H1 (cell line): ENCODE results near the gene WSCD2. TPM values are rescaled to one million over a fixed set of nuclear protein-coding genes. Genes with fewer than 3 reads are reported as not detected.

Experiments
- CTCF ChIA-PET: fragments of 300-600 bp; sonication (Branson Sonifier 250); formaldehyde crosslinking; loops from one replicate; lab custom pipeline; 2021; ENCODE audit not compliant: partially characterized antibody; lab: Charles Lee
- POLR2A ChIA-PET: fragments of 300-600 bp; sonication (Branson Sonifier 250); formaldehyde crosslinking; loops from one replicate; lab custom pipeline; 2021; ENCODE audit warnings: inconsistent platforms; ENCODE audit not compliant: partially characterized antibody; lab: Charles Lee
- DNase-seq, 2 experiments: peaks; one replicate each; pipeline versions ENCODE4 v3.0.0 to v3.0.0-alpha.2; 2010 to 2022; ENCODE audit warnings: low spot score in 2 of 2, low read depth in 1 of 2, mixed read lengths in 1 of 2
- FAIRE-seq: peaks from 2 replicates; lab custom pipeline; 2011; peaks lifted over from hg19 to GRCh38; lab: Jason Lieb, UNC
- H2AFZ ChIP-seq: 2 replicates; pipeline ENCODE4 v1.8.1; 2012; ENCODE audit warnings: low read length, inconsistent platforms
- H2AK5ac ChIP-seq: 2 replicates; pipeline ENCODE4 v1.6.1; 2013; ENCODE audit warnings: low read depth, low read length
- H2BK120ac ChIP-seq: replicated peaks from 2 replicates; pipeline ENCODE3; 2013; ENCODE audit warnings: low read depth, low read length, inconsistent platforms
- H2BK12ac ChIP-seq: 2 replicates; pipeline ENCODE4 v1.6.1; 2013; ENCODE audit warnings: low read depth, low read length
- H2BK15ac ChIP-seq: 2 replicates; pipeline ENCODE4 v1.6.1; 2013; ENCODE audit warnings: low read length
- H2BK20ac ChIP-seq: 2 replicates; pipeline ENCODE4 v1.6.1; 2013; ENCODE audit warnings: low read length
- H2BK5ac ChIP-seq: 2 replicates; pipeline ENCODE4 v1.6.1; 2013; ENCODE audit warnings: low read depth, low read length
- H3K14ac ChIP-seq: 2 replicates; pipeline ENCODE4 v1.6.1; 2013; ENCODE audit warnings: inconsistent platforms; ENCODE audit not compliant: insufficient read length
- H3K18ac ChIP-seq: 2 replicates; pipeline ENCODE4 v1.6.1; 2013; ENCODE audit warnings: low read length; ENCODE audit errors: extremely low read depth
- H3K23ac ChIP-seq: 2 replicates; pipeline ENCODE4 v1.6.1; 2013; ENCODE audit warnings: inconsistent platforms; ENCODE audit not compliant: insufficient read length
- H3K23me2 ChIP-seq: 2 replicates; pipeline ENCODE4 v1.6.1; 2013; ENCODE audit warnings: low read depth, low read length
- H3K27ac ChIP-seq: 2 replicates; pipeline ENCODE4 v1.6.1; 2011; ENCODE audit warnings: low read depth, low read length, inconsistent platforms
- H3K27me3 ChIP-seq, 4 experiments: replicated peaks in 1 of 4; 1 replicate in 1 of 4; 2 replicates in 3 of 4; pipeline versions ENCODE4 v1.6.1 to v1.8.1; 2011 to 2013; ENCODE audit warnings: low read length in 3 of 4, mild to moderate bottlenecking in 3 of 4, inconsistent platforms in 2 of 4, mixed read lengths in 2 of 4, moderate library complexity in 1 of 4; ENCODE audit not compliant: control insufficient read depth in 3 of 4, insufficient read depth in 3 of 4; ENCODE audit errors: extremely low read depth in 1 of 4
- H3K36me3 ChIP-seq, 4 experiments: 2 replicates each; pipeline versions ENCODE4 v1.6.1 to v1.8.1; 2011 to 2013; ENCODE audit warnings: mild to moderate bottlenecking in 4 of 4, low read length in 3 of 4, moderate library complexity in 2 of 4, control low read depth in 1 of 4, inconsistent platforms in 1 of 4; ENCODE audit not compliant: insufficient read depth in 4 of 4, control insufficient read depth in 2 of 4
- H3K4ac ChIP-seq: replicated peaks from 2 replicates; pipeline ENCODE3; 2013; ENCODE audit warnings: low read length, low read depth, mixed read lengths, inconsistent platforms; ENCODE audit not compliant: insufficient read length
- H3K4me1 ChIP-seq, 4 experiments: replicated peaks in 1 of 4; 1 replicate in 1 of 4; 2 replicates in 3 of 4; pipeline versions ENCODE4 v1.6.1 to v1.8.1; 2011 to 2013; ENCODE audit warnings: low read length in 3 of 4, inconsistent platforms in 2 of 4, mixed read lengths in 1 of 4; ENCODE audit not compliant: insufficient read depth in 4 of 4, control insufficient read depth in 3 of 4
- H3K4me2 ChIP-seq, 2 experiments: 2 replicates each; pipeline versions ENCODE4 v1.6.1 to v1.8.1; 2011 to 2013; ENCODE audit warnings: low read depth in 2 of 2, low read length in 2 of 2, control low read depth in 1 of 2, inconsistent platforms in 1 of 2, mild to moderate bottlenecking in 1 of 2; ENCODE audit not compliant: insufficient read depth in 1 of 2
- H3K4me3 ChIP-seq, 4 experiments: fragments of 200-600, 300-600 bp in 1 of 4; sonication (generic), shearing (Covaris generic), sonication (Bioruptor Twin) in 1 of 4; 2 replicates each; pipeline versions ENCODE4 v1.5.1 to v1.8.1; 2011 to 2016; ENCODE audit warnings: low read length in 4 of 4, low read depth in 3 of 4, control low read depth in 2 of 4, inconsistent platforms in 2 of 4, mild to moderate bottlenecking in 2 of 4, mixed read lengths in 1 of 4, moderate library complexity in 1 of 4; ENCODE audit not compliant: insufficient read depth in 2 of 4; ENCODE audit errors: extremely low read depth in 1 of 4
- H3K56ac ChIP-seq: replicated peaks from 2 replicates; pipeline ENCODE3; 2013; ENCODE audit warnings: low read depth, mild to moderate bottlenecking, mixed read lengths, low read length, inconsistent platforms; ENCODE audit not compliant: insufficient read length
- H3K79me1 ChIP-seq: 2 replicates; pipeline ENCODE4 v1.6.1; 2013; ENCODE audit warnings: low read depth, low read length, control low read depth
- H3K79me2 ChIP-seq, 2 experiments: 2 replicates each; pipeline versions ENCODE4 v1.6.1 to v1.8.1; 2012 to 2013; ENCODE audit warnings: low read length in 2 of 2, mild to moderate bottlenecking in 2 of 2, inconsistent platforms in 1 of 2; ENCODE audit not compliant: insufficient read depth in 2 of 2, control insufficient read depth in 1 of 2
- H3K9ac ChIP-seq, 4 experiments: replicated peaks in 1 of 4; 1 replicate in 1 of 4; 2 replicates in 3 of 4; pipeline versions ENCODE4 v1.6.1 to v1.8.1; 2011 to 2013; ENCODE audit warnings: low read depth in 3 of 4, low read length in 3 of 4, control low read depth in 2 of 4, mild to moderate bottlenecking in 2 of 4, moderate library complexity in 2 of 4, inconsistent platforms in 1 of 4; ENCODE audit errors: extremely low read depth in 1 of 4
- H3K9me3 ChIP-seq, 2 experiments: 2 replicates each; pipeline versions ENCODE4 v1.6.1 to v1.8.1; 2012 to 2013; ENCODE audit warnings: mild to moderate bottlenecking in 2 of 2, moderate library complexity in 2 of 2, control low read depth in 1 of 2, inconsistent platforms in 1 of 2, low read depth in 1 of 2, low read length in 1 of 2, mixed read lengths in 1 of 2; ENCODE audit not compliant: insufficient read depth in 2 of 2
- H4K20me1 ChIP-seq, 2 experiments: replicated peaks in 1 of 2; 2 replicates each; pipeline versions ENCODE3 to v1.8.1; 2011 to 2013; ENCODE audit warnings: inconsistent platforms in 2 of 2, low read length in 2 of 2, mild to moderate bottlenecking in 1 of 2; ENCODE audit not compliant: insufficient read depth in 2 of 2, control insufficient read depth in 1 of 2
- H4K5ac ChIP-seq: 2 replicates; pipeline ENCODE4 v1.6.1; 2013; ENCODE audit warnings: low read length, low read depth, mixed read lengths, inconsistent platforms; ENCODE audit not compliant: insufficient read length
- H4K8ac ChIP-seq: 2 replicates; pipeline ENCODE4 v1.8.0; 2013; ENCODE audit warnings: mild to moderate bottlenecking, moderate library complexity, low read length, inconsistent platforms; ENCODE audit not compliant: insufficient read depth; ENCODE audit errors: extremely low read depth
- H4K91ac ChIP-seq: replicated peaks from 2 replicates; pipeline ENCODE3; 2013; ENCODE audit warnings: low read length, mixed read lengths, inconsistent platforms; ENCODE audit not compliant: insufficient read length
- BRCA1 ChIP-seq: IDR thresholded peaks from 2 replicates; pipeline ENCODE4 v1.6.1; 2012; ENCODE audit warnings: low read depth, low read length, improper control_type of control experiment
- CHD2 ChIP-seq: IDR thresholded peaks from 2 replicates; pipeline ENCODE4 v1.6.1; 2012; ENCODE audit warnings: low read length, improper control_type of control experiment
- CTBP2 ChIP-seq: IDR thresholded peaks from 2 replicates; pipeline ENCODE4 v1.7.0; 2011; ENCODE audit warnings: borderline replicate concordance, mild to moderate bottlenecking, moderate library complexity, mixed read lengths, low read length; ENCODE audit not compliant: insufficient read depth, insufficient read length
- EGR1 ChIP-seq: IDR thresholded peaks from 2 replicates; pipeline ENCODE4 v1.6.1; 2011; ENCODE audit warnings: low read depth, low read length, borderline replicate concordance
- GTF2F1 ChIP-seq: IDR thresholded peaks from 2 replicates; pipeline ENCODE4 v1.6.1; 2012; ENCODE audit warnings: low read depth, low read length, improper control_type of control experiment, borderline replicate concordance
- JUND ChIP-seq: IDR thresholded peaks from 2 replicates; pipeline ENCODE4 v1.6.1; 2011; ENCODE audit warnings: mild to moderate bottlenecking, improper control_type of control experiment, low read length
- SRF ChIP-seq: IDR thresholded peaks from 2 replicates; pipeline ENCODE4 v1.6.1; 2011; ENCODE audit warnings: mild to moderate bottlenecking, low read depth, low read length, moderate library complexity
- WGBS, 2 experiments: shearing (Covaris generic) in 1 of 2; methylation state at CpG; one replicate each; pipeline versions ENCODE4 v1.1.6 to v1.1.7; 2013 to 2015; ENCODE audit warnings: low lambda C conversion rate in 2 of 2, mixed read lengths in 2 of 2, inconsistent platforms in 1 of 2, low coverage in 1 of 2, missing lambda C conversion rate in 1 of 2; ENCODE audit not compliant: insufficient replicate concordance in 2 of 2, insufficient coverage in 1 of 2, insufficient read length in 1 of 2; ENCODE audit errors: extremely low coverage in 1 of 2, missing lambda C conversion rate in 1 of 2; 5-methylcytosine and 5-hydroxymethylcytosine counted together
- polyA plus RNA-seq, 7 experiments: library from polyadenylated mRNA; depleted of rRNA in 3 of 7; stranded (reverse) in 5 of 7; unstranded in 2 of 7; fragments of >200 nt in 5 of 7; fragments of 200-250 nt in 2 of 7; gene quantifications; 1 replicate in 5 of 7; 2 replicates in 1 of 7; 4 replicates in 1 of 7; pipeline versions ENCODE4 v1.2.1 to v1.2.3, GENCODE V29; 2011 to 2013; ENCODE audit warnings: missing spikeins in 2 of 7, mixed read lengths in 2 of 7
- total RNA-seq: library from RNA; stranded (reverse); fragmentation: NEBNext Ultra II Directional; extraction: Animal tissue kit (Norgen Biotek cat#: 25700); gene quantifications from 2 replicates; pipeline ENCODE4 v1.2.1, GENCODE V29; 2021

Gene WSCD2
- total and polyA plus RNA-seq, 2 of the 8 experiments (the other 6 are each of a cell fraction or from before 2014, with no cell fraction given): 1.3 to 2.2 TPM

DNA sequence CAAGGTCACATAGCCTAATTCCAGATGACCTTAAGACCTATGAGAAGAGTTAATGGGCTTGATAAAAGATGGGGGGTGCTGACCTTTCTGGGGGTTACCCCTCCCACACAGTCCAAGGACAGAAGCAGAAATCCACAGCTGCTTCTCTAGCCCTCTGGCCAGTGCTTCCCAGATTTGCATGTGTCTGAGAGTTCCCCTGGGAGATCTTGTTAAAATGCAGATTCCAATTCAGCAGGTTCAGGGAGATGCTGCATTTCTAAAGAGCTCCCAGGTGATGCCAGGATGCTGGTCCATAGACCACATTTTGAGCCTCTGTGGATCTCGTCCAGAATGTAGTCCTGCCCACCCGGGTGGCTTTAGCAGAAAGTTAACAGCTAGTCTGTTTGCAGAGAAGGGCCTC, 82.1 kb downstream of the WSCD2 start:
- no peaks in the 10 kb centered on the region for H3K79me2 ChIP-seq
- H3K27ac ChIP-seq: no peak overlapping the region
- no peaks in the 10 kb centered on the region for H3K9me3 ChIP-seq
- no peak overlapping the region for H2AK5ac ChIP-seq
- no peak overlapping the region for H4K91ac ChIP-seq
- H4K5ac ChIP-seq: no peak overlapping the region
- no peak overlapping the region for H3K4ac ChIP-seq
- no peak overlapping the region for H4K8ac ChIP-seq
- H3K4me1 ChIP-seq: peaks cover 0 to 12% (median 4%) of the 10 kb centered on the region in 4 experiments; a peak in 6 of 7 replicates
- H3K4me3 ChIP-seq: no peak overlapping the region
- H2BK120ac ChIP-seq: no peak overlapping the region
- WGBS, 2 experiments: 20% methylated on average over 2 of the region's 2 CpGs; no CpG with 5 or more reads in 1 of the 2 experiments
- no peaks in the 10 kb centered on the region for H3K36me3 ChIP-seq
- H2BK20ac ChIP-seq: no peak overlapping the region
- no peak overlapping the region for H3K18ac ChIP-seq
- no peaks in the 10 kb centered on the region for H3K79me1 ChIP-seq
- no peak overlapping the region for H3K23ac ChIP-seq
- H2BK12ac ChIP-seq: no peak overlapping the region
- DNase-seq (no peak), FAIRE-seq (peak; percentile 74)
- no peaks in the 10 kb centered on the region for H3K23me2 ChIP-seq
- POLR2A ChIA-PET: interaction anchor here (0.8 kb wide), 1 partner anchor 110 kb away, joined by 3 read pairs; no protein-coding TSS in a partner anchor
- no peak overlapping the region for H2AFZ ChIP-seq
- no peak overlapping the region for H3K14ac ChIP-seq
- peak overlapping the region in 1 of 2 experiments; percentile 28; a peak in 1 of 4 replicates for H3K4me2 ChIP-seq
- H2BK5ac ChIP-seq: no peak overlapping the region
- no peak overlapping the region for H3K9ac ChIP-seq
- no peaks in the 10 kb centered on the region for H4K20me1 ChIP-seq
- CTCF ChIA-PET: interaction anchor here (0.7 to 2.4 kb wide), 8 partner anchors 14 to 221 kb away, joined by 3 to 9 read pairs (median 6); no protein-coding TSS in a partner anchor
- no peaks in the 10 kb centered on the region; a peak in 1 of 7 replicates for H3K27me3 ChIP-seq
- no peak overlapping the region for H2BK15ac ChIP-seq
- H3K56ac ChIP-seq: no peak overlapping the region
- TF ChIP-seq GTF2F1 (no peak), JUND (no peak), CTBP2 (no peak), SRF (no peak), CHD2 (no peak), EGR1 (no peak), BRCA1 (no peak)
